ENCODE data around the gene IFIT3.
"Not testable (repeated sequence)": the region's sequence is repeated elsewhere in the genome, so short reads cannot be mapped to it uniquely, and the experiment has no call there.

The IFIT3 gene

DNA sequence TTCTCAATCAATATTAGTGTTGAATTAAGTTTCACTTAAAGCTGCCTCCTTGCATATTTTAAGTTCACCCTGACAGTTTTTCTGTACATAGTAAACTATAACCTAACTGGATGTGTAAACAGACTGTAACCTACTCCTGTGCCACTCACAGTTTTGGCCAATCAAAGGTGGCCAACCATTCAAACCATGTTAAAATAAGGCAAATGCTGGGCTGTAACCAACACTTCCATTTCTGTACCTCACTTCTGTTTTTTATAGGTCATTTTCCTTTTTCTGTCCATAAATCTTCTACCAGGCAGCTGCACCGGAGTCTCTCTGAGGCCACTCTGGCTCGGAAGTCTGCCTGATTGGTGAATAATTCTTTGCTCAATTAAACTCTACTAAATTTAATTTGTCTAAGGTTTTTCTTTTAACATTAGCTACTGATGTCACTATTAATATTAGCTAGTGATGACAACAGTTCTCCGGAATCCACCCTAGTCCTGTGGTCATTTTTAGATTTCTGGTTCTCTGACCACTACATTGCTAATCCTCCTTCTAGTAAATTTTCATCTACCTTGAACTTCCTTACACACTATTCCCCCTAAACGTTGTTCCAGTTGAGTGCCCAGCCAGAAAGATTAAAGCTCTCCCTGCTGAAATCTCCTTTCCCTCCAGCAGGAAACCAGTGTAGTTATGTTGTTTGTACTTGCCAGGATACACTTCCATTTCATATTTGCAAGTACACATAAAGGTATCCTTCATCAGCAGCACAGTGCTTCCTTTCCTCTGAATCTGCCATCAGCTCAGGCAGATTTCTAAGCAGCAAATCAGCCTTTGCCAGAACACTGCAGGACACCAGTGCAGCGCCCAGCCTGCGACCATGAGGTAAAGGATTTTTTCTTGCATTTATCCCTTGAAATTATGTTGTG lies 44.5 kb upstream of the IFIT3 start:
- no peak for DNase-seq (ENCODE audit: extremely low read depth, low read depth)
- TF ChIP-seq CTCF (IDR thresholded peaks at IDR 0.05; ENCODE audit: low read depth, low read length) = no peak

DNA sequence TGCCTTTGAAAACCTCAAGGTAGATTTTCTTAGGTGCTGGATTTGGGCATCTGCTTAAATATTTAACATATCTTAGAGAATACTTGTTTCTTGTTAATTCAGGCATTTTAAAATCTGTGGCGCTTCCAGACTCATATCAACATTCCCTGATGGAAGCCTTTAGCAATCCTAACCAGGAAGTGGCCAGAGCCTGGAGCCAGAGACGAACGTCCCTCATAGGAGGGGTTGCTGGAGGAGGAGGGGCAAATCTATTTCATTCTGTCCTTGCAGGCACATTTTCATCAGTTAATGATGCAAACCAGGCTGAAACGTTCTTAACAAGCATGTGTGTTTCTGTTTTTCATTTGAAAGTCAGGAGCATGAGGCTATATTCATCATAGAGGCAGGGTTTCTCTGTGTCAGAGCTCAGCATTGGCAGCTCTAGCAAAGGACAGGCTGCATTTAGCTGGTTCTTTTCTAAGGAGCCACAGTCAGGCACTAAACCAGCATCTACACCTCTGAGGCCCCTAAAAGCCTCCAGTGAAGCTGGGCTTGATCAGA lies 43.8 kb upstream of the IFIT3 start:
- DNase-seq (ENCODE audit: extremely low read depth, low read depth) = peak; percentile 84
- TF ChIP-seq CTCF (IDR thresholded peaks at IDR 0.05; ENCODE audit: low read depth, low read length) = no peak

DNA sequence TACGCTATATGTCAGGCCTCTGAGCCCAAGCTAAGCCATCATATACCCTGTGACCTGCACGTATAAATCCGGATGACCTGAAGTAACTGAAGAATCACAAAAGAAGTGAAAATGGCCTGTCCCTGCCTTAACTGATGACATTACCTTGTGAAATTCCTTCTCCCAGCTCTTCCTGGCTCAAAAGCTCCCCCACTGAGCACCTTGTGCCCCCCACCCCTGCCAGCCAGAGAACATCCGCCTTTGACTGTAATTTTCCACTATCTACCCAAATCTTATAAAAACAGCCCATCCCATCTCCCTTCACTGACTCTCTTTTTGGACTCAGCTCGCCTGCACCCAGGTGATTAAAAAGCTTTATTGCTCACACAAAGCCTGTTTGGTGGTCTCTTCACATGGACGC lies 43.1 kb upstream of the IFIT3 start:
- DNase-seq (ENCODE audit: extremely low read depth, low read depth) = not testable (repeated sequence)

- DNase-seq (ENCODE audit: extremely low read depth, low read depth) = not testable (repeated sequence)
Observed at GRCh38 chr10:89285303-89285702, 42.5 kb upstream of the IFIT3 start.

DNA sequence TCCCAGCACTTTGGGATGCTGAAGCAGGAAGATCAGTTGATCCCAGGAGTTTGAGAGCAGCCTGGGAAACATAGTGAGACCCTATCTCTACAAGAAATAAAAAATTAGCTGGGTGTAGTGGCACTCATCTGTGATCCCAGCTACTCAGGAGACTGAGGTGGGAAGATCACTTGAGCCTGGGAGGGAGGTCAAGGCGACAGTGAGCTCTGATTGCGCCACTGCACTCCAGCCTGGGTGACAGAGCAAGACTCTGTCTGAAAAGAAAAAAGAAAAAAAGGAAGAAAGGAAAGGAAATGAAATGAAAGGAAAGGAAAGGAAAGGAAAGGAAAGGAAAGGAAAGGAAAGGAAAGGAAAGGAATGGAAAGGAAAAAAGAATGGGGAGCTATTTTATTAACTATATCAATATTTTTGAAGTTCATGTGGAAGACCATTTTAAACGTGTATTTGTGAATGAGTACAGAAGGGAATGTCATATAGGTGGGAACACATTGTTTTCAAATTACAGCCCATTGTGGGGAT lies 33.0 kb upstream of the IFIT3 start:
- TF ChIP-seq CTCF (IDR thresholded peaks at IDR 0.05; ENCODE audit: low read depth, low read length) = no peak

DNA sequence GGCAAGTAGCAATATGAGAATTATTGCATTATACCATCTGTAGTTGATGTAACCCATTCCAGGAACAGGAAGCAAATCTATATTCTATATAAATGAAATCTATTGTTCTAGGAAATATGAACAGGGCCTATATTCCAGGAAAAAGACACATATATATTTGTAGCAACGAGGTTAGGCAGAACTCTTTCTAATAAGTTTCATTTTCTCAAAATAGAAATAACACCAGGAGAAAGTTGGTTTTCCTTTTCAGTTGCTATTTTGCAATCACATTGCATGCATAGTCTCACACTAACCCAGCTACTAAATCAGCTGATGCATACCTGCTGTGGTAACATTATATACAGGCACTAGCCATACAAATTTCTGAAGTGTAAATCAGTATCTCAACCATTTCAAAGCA lies 32.2 kb upstream of the IFIT3 start:
- no peak for TF ChIP-seq CTCF (IDR thresholded peaks at IDR 0.05; ENCODE audit: low read depth, low read length)
- no peak for DNase-seq (ENCODE audit: extremely low read depth, low read depth)

More for the DNA sequence above, 33.0 kb upstream of the IFIT3 start:
- DNase-seq (ENCODE audit: extremely low read depth, low read depth) = no peak

DNA sequence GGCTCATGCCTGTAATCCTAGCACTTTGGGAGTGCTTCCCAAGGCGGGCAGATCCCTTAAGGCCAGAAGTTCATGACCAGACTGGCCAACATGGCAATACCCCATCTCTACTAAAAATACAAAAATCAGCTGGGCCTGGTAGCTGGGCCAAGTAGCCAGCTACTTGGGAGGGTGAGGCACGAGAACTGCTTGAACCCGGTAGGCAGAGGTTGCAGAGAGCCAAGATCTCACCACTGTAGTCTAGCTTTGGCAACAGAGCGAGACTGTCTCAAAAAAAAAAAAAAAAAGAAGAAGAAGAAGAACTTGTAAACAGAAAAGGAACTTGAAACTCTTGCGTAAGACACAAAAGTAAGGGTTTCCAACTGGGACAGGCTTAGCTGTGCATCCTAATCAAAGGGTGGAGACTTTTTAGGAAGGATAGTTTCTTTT lies 31.6 kb upstream of the IFIT3 start:
- no peak for TF ChIP-seq CTCF (IDR thresholded peaks at IDR 0.05; ENCODE audit: low read depth, low read length)
- DNase-seq (ENCODE audit: extremely low read depth, low read depth) = peak; percentile 55

- no peak for TF ChIP-seq CTCF (IDR thresholded peaks at IDR 0.05; ENCODE audit: low read depth, low read length)
- no peak for DNase-seq (ENCODE audit: extremely low read depth, low read depth)
Observed at GRCh38 chr10:89297356-89297755, 30.4 kb upstream of the IFIT3 start.
